Measurements from ENCODE around the gene SLCO1B1.

- TF ChIP-seq CTCF (IDR thresholded peaks at IDR 0.05) (no peak), POLR2A (IDR thresholded peaks at IDR 0.05) (no peak)
Measured at GRCh38 chr12:21155522-21156351, 24.7 kb downstream of the SLCO1B1 start.

Measured in lower leg skin (tissue), 3 donors.